Activated CD8-positive, alpha-beta T cell treated with anti-CD3 and anti-CD28 coated beads for 36 hours (primary cell): ENCODE measurements around the gene UPF2. TPM values are rescaled to one million over a fixed set of nuclear protein-coding genes. Genes with fewer than 3 reads are reported as not detected.
A peak's percentile ranks its signal among the peaks of the same experiment; 100 is the strongest.
"Not testable (repeated sequence)": the region's sequence is repeated elsewhere in the genome, so short reads cannot be mapped to it uniquely, and the experiment has no call there.

Source experiments
- ATAC-seq: fragments of 200-7000 bp; cut with Tn5 transposase; one replicate; pipeline ENCODE4 v1.10.0; 2021; ENCODE audit warnings: mild to moderate bottlenecking, moderate library complexity
- CTCF ChIA-PET: fragments of 350-600 bp; sonication (Branson Sonifier 250); formaldehyde crosslinking; loops from one replicate; lab custom pipeline; 2021; ENCODE audit warnings: antibody characterized with exemption; lab: Charles Lee
- POLR2A ChIA-PET: fragments of 350-600 bp; sonication (Branson Sonifier 250); formaldehyde crosslinking; loops from one replicate; lab custom pipeline; 2021; ENCODE audit warnings: antibody characterized with exemption; lab: Charles Lee
- DNase-seq: peaks from one replicate; pipeline ENCODE4 v3.0.0-alpha.2; 2020
- H3K27ac Mint-ChIP-seq: one replicate; pipeline ENCODE4 v1.8.0; 2021; ENCODE audit warnings: mild to moderate bottlenecking, mixed read lengths
- H3K27me3 Mint-ChIP-seq: one replicate; pipeline ENCODE4 v1.8.0; 2021; ENCODE audit warnings: mixed read lengths
- H3K36me3 Mint-ChIP-seq: one replicate; pipeline ENCODE4 v1.8.0; 2021; ENCODE audit warnings: low read depth, mixed read lengths
- H3K4me1 Mint-ChIP-seq: one replicate; pipeline ENCODE4 v1.8.0; 2021; ENCODE audit warnings: low read depth, mixed read lengths
- H3K4me3 Mint-ChIP-seq: one replicate; pipeline ENCODE4 v1.8.0; 2021; ENCODE audit warnings: mild to moderate bottlenecking, moderate library complexity, mixed read lengths
- H3K9me3 Mint-ChIP-seq: one replicate; pipeline ENCODE4 v1.8.0; 2021; ENCODE audit warnings: mixed read lengths
- CTCF ChIP-seq: fragments of 200-600 bp; IDR thresholded peaks from one replicate; pipeline ENCODE4 v1.8.0; 2022; ENCODE audit warnings: antibody characterized with exemption, mild to moderate bottlenecking
- intact Hi-C: fragments of 100-400 bp; cut with micrococcal nuclease; formaldehyde crosslinking; loops from one replicate; pipeline ENCODE4 v1.10.0; 2022
- total RNA-seq, 2 experiments: library from RNA; stranded (reverse); gene quantifications; one replicate each; pipeline ENCODE4 v1.2.3, GENCODE V29; 2021

The UPF2 gene
- total RNA-seq, 2 experiments from 2014 or later = 27.9 to 29.4 TPM

- CTCF ChIA-PET = no interaction called here
- H3K27ac Mint-ChIP-seq = peak overlapping the region; percentile 5
- intact Hi-C loops = no loop called here
- no peaks in the 10 kb centered on the region for H3K9me3 Mint-ChIP-seq
- no peaks in the 10 kb centered on the region for H3K27me3 Mint-ChIP-seq
- POLR2A ChIA-PET = interaction anchor here (0.8 kb wide), 1 partner anchor 14 kb away, joined by 3 read pairs; no protein-coding TSS in a partner anchor
- no peak for TF ChIP-seq CTCF
- peaks cover 33% of the 10 kb centered on the region for H3K36me3 Mint-ChIP-seq
- DNase-seq (no peak), ATAC-seq (no peak)
- H3K4me1 Mint-ChIP-seq = peaks cover 13% of the 10 kb centered on the region
- H3K4me3 Mint-ChIP-seq = no peak overlapping the region
These were observed 48.7 kb downstream of the UPF2 start for GRCh38 chr10:11993834-11994468.

GRCh38 chr10:11988924-11989323 lies 53.7 kb downstream of the UPF2 start:
- H3K27ac Mint-ChIP-seq = no peak overlapping the region
- no peak for TF ChIP-seq CTCF
- peaks cover 14% of the 10 kb centered on the region for H3K4me1 Mint-ChIP-seq
- ChIA-PET POLR2A (interaction anchor here (0.7 kb wide), 1 partner anchor 1048 kb away, joined by 3 read pairs; no protein-coding TSS in a partner anchor), CTCF (interaction anchor here (2.0 kb wide), 1 partner anchor 206 kb away, joined by 13 read pairs; no protein-coding TSS in a partner anchor)
- H3K27me3 Mint-ChIP-seq = no peaks in the 10 kb centered on the region
- DNase-seq = no peak
- no peaks in the 10 kb centered on the region for H3K9me3 Mint-ChIP-seq
- no peak for ATAC-seq
- intact Hi-C loops = loop anchor here (5.0 kb wide), 1 partner anchor 207 kb away; no protein-coding TSS in a partner anchor
- peaks cover 18% of the 10 kb centered on the region for H3K36me3 Mint-ChIP-seq
- H3K4me3 Mint-ChIP-seq = no peak overlapping the region

- CTCF ChIA-PET = interaction anchor here (0.6 to 3.8 kb wide), 59 partner anchors 9 to 472 kb away, joined by 3 to 55 read pairs (median 4); no protein-coding TSS in a partner anchor
- DNase-seq = peak; percentile 87
- intact Hi-C loops = loop anchor here (5.0 kb wide), 1 partner anchor 204 kb away; no protein-coding TSS in a partner anchor
- peak; percentile 95 for TF ChIP-seq CTCF
- Mint-ChIP-seq H3K4me3 (no peak overlapping the region), H3K27me3 (no peaks in the 10 kb centered on the region), H3K27ac (no peak overlapping the region), H3K4me1 (peaks cover 6% of the 10 kb centered on the region), H3K36me3 (peaks cover 13% of the 10 kb centered on the region), H3K9me3 (no peaks in the 10 kb centered on the region)
- POLR2A ChIA-PET = no interaction called here
- peak; percentile 65 for ATAC-seq
These were observed 55.9 kb downstream of the UPF2 start for GRCh38 chr10:11986593-11987216.

- no peak for TF ChIP-seq CTCF
- peaks cover 20% of the 10 kb centered on the region for H3K36me3 Mint-ChIP-seq
- H3K4me1 Mint-ChIP-seq = peaks cover 9% of the 10 kb centered on the region
- ChIA-PET CTCF (no interaction called here), POLR2A (no interaction called here)
- no peak overlapping the region for H3K4me3 Mint-ChIP-seq
- DNase-seq (no peak), ATAC-seq (no peak)
- intact Hi-C loops = no loop called here
- no peak overlapping the region for H3K27ac Mint-ChIP-seq
- H3K9me3 Mint-ChIP-seq = no peaks in the 10 kb centered on the region
- H3K27me3 Mint-ChIP-seq = no peaks in the 10 kb centered on the region
These were observed 60.4 kb downstream of the UPF2 start for GRCh38 chr10:11982253-11982652.

GRCh38 chr10:11975795-11976194 lies 66.8 kb downstream of the UPF2 start:
- POLR2A ChIA-PET = no interaction called here
- intact Hi-C loops = no loop called here

GRCh38 chr10:11972523-11972922 lies 70.1 kb downstream of the UPF2 start:
- POLR2A ChIA-PET, CTCF ChIA-PET, ATAC-seq, H3K4me1 Mint-ChIP-seq, H3K9me3 Mint-ChIP-seq, intact Hi-C loops, H3K27me3 Mint-ChIP-seq, H3K4me3 Mint-ChIP-seq, DNase-seq, H3K27ac Mint-ChIP-seq: not testable (repeated sequence)
- H3K36me3 Mint-ChIP-seq = peaks cover 42% of the 10 kb centered on the region

More at GRCh38 chr10:11975795-11976194, 66.8 kb downstream of the UPF2 start:
- H3K27me3 Mint-ChIP-seq = no peaks in the 10 kb centered on the region
- CTCF ChIA-PET = interaction anchor here (1.5 kb wide), 2 partner anchors 11 to 193 kb away, joined by 6 to 21 read pairs; no protein-coding TSS in a partner anchor
- peaks cover 45% of the 10 kb centered on the region for H3K36me3 Mint-ChIP-seq
- DNase-seq (no peak), ATAC-seq (no peak)
- no peak for TF ChIP-seq CTCF
- H3K4me3 Mint-ChIP-seq = no peak overlapping the region
- H3K27ac Mint-ChIP-seq = no peak overlapping the region
- peaks cover 8% of the 10 kb centered on the region for H3K4me1 Mint-ChIP-seq
- peaks cover 5% of the 10 kb centered on the region for H3K9me3 Mint-ChIP-seq
